B cell (primary cell): ENCODE results near the gene IBA57. TPM values are rescaled to one million over a fixed set of nuclear protein-coding genes. Genes with fewer than 3 reads are reported as not detected.
A peak's percentile ranks its signal among the peaks of the same experiment; 100 is the strongest.

ENCODE experiments used
- ATAC-seq: fragments of 200-7000 bp; cut with Tn5 transposase; one replicate; pipeline ENCODE4 v1.10.0; 2021; ENCODE audit warnings: low read depth, mild to moderate bottlenecking, moderate number of reproducible peaks, moderate library complexity
- CTCF ChIA-PET: fragments of 350-600 bp; sonication (Branson Sonifier 250); formaldehyde crosslinking; loops from one replicate; lab custom pipeline; 2021; ENCODE audit warnings: antibody characterized with exemption, inconsistent platforms; lab: Charles Lee
- POLR2A ChIA-PET: fragments of 350-600 bp; sonication (Branson Sonifier 250); formaldehyde crosslinking; loops from one replicate; lab custom pipeline; 2021; ENCODE audit warnings: antibody characterized with exemption; lab: Charles Lee
- DNase-seq: peaks from one replicate; pipeline ENCODE4 v3.0.0; 2013
- H2AFZ ChIP-seq: 2 replicates; pipeline ENCODE4 v1.6.1; 2012; ENCODE audit warnings: mild to moderate bottlenecking, low read depth, low read length; ENCODE audit not compliant: insufficient read depth, poor library complexity, severe bottlenecking
- H3K27ac ChIP-seq, 2 donors: 1 replicate in 1 of 2; 2 replicates in 1 of 2; pipeline ENCODE4 v1.5.1; 2012 to 2013; ENCODE audit warnings: low read length in 2 of 2, mild to moderate bottlenecking in 2 of 2, moderate library complexity in 1 of 2
- H3K27me3 ChIP-seq, 4 experiments: fragments of 200-600 bp in 1 of 4; sonication (generic) in 1 of 4; replicated peaks in 1 of 4; 1 replicate in 2 of 4; 2 replicates in 2 of 4; pipeline versions ENCODE4 v1.6.1 to v1.7.0; 2013 to 2016; ENCODE audit warnings: low read length in 3 of 4, mild to moderate bottlenecking in 2 of 4, mixed read lengths in 1 of 4, moderate library complexity in 1 of 4; ENCODE audit not compliant: insufficient read depth in 4 of 4, control insufficient read depth in 3 of 4; ENCODE audit errors: control extremely low read depth in 1 of 4
- H3K36me3 ChIP-seq, 2 experiments: replicated peaks in 1 of 2; 1 replicate in 1 of 2; 2 replicates in 1 of 2; pipeline versions ENCODE4 v1.6.1 to v1.7.1; 2013; ENCODE audit warnings: low read length in 1 of 2; ENCODE audit not compliant: insufficient read depth in 2 of 2, control insufficient read depth in 1 of 2; ENCODE audit errors: control extremely low read depth in 1 of 2, extremely low read depth in 1 of 2
- H3K4me1 ChIP-seq, 2 donors: fragments of 200-600 bp in 1 of 2; sonication (generic) in 1 of 2; 1 replicate in 1 of 2; 2 replicates in 1 of 2; pipeline versions ENCODE4 v1.5.1 to v1.6.1; 2013 to 2017; ENCODE audit warnings: low read length in 2 of 2; ENCODE audit not compliant: control insufficient read depth in 2 of 2, insufficient read depth in 2 of 2
- H3K4me2 ChIP-seq: replicated peaks from 2 replicates; pipeline ENCODE3; 2012; ENCODE audit warnings: mild to moderate bottlenecking, low read depth, low read length; ENCODE audit not compliant: poor library complexity, severe bottlenecking
- H3K4me3 ChIP-seq, 5 experiments: fragments of 200-600 bp in 1 of 5; sonication (generic) in 1 of 5; 1 replicate in 3 of 5; 2 replicates in 2 of 5; pipeline versions ENCODE4 v1.5.1 to v1.7.0; 2011 to 2016; ENCODE audit warnings: low read length in 4 of 5, mild to moderate bottlenecking in 4 of 5, low read depth in 2 of 5, control low read depth in 1 of 5, moderate library complexity in 1 of 5; ENCODE audit not compliant: insufficient read depth in 1 of 5; ENCODE audit errors: control extremely low read depth in 1 of 5, extremely low read depth in 1 of 5
- H3K79me2 ChIP-seq: fragments of 200-600 bp; sonication (generic); one replicate; pipeline ENCODE4 v1.6.0; 2016; ENCODE audit warnings: low read length; ENCODE audit not compliant: control insufficient read depth, insufficient read depth
- H3K9ac ChIP-seq: fragments of 200-600 bp; sonication (generic); 2 replicates; pipeline ENCODE4 v1.6.1; 2017; ENCODE audit warnings: mild to moderate bottlenecking, low read length, moderate library complexity
- H3K9me3 ChIP-seq, 3 donors: one replicate each; pipeline versions ENCODE4 v1.6.1 to v1.7.1; 2013; ENCODE audit warnings: low read length in 2 of 3; ENCODE audit not compliant: control insufficient read depth in 2 of 3, insufficient read depth in 1 of 3; ENCODE audit errors: control extremely low read depth in 1 of 3
- H4K20me1 ChIP-seq: 2 replicates; pipeline ENCODE4 v1.6.0; 2012; ENCODE audit warnings: mild to moderate bottlenecking, low read length; ENCODE audit not compliant: insufficient read depth, control insufficient read depth, poor library complexity, severe bottlenecking
- H3K27ac Mint-ChIP-seq: one replicate; pipeline ENCODE4 v1.8.0; 2021; ENCODE audit warnings: mixed read lengths
- H3K27me3 Mint-ChIP-seq: one replicate; pipeline ENCODE4 v1.8.0; 2021; ENCODE audit warnings: mixed read lengths
- H3K4me1 Mint-ChIP-seq: one replicate; pipeline ENCODE4 v1.8.0; 2021; ENCODE audit warnings: mixed read lengths
- H3K4me3 Mint-ChIP-seq: one replicate; pipeline ENCODE4 v1.8.0; 2021; ENCODE audit warnings: mixed read lengths
- H3K9me3 Mint-ChIP-seq: one replicate; pipeline ENCODE4 v1.8.0; 2022; ENCODE audit warnings: mixed read lengths; ENCODE audit not compliant: insufficient read depth
- EZH2 ChIP-seq: IDR thresholded peaks from 2 replicates; pipeline ENCODE4 v1.6.1; 2012; ENCODE audit warnings: borderline replicate concordance, low read depth, mild to moderate bottlenecking, moderate library complexity, low read length; ENCODE audit not compliant: insufficient read depth, poor library complexity, severe bottlenecking
- WGBS: methylation state at CpG from one replicate; pipeline ENCODE4 v1.1.5; 2013; ENCODE audit warnings: missing lambda C conversion rate; ENCODE audit not compliant: insufficient coverage; 5-methylcytosine and 5-hydroxymethylcytosine counted together
- intact Hi-C: fragments of 100-400 bp; cut with micrococcal nuclease; formaldehyde crosslinking; loops from one replicate; pipeline ENCODE4 v1.10.0; 2022
- polyA plus RNA-seq: library from polyadenylated mRNA; depleted of rRNA; stranded (reverse); fragments of >200 nt; gene quantifications from 2 replicates; pipeline ENCODE4 v1.2.3, GENCODE V29; 2012
- total RNA-seq, 2 donors: library from RNA; stranded (reverse); fragments of 120-200 nt in 1 of 2; gene quantifications; 1 replicate in 1 of 2; 2 replicates in 1 of 2; pipeline versions ENCODE4 v1.2.3 to v1.2.4, GENCODE V29; 2013 to 2022
- TF ChIP-seq, protein P1 (sequence below): fragments of 200-600 bp; IDR thresholded peaks from one replicate; pipeline ENCODE4 v1.8.0; 2022; ENCODE audit warnings: antibody characterized with exemption, mild to moderate bottlenecking

The IBA57 gene
- total and polyA plus RNA-seq, 2 donors (not counting 1 experiment from before 2014, with no cell fraction given), result 5.2 to 12.8 TPM

- WGBS, result 36% methylated on average over 11 of the region's 20 CpGs
- Mint-ChIP-seq H3K4me3 (peak overlapping the region; percentile 93), H3K27ac (peak overlapping the region; percentile 97), H3K4me1 (peaks cover 28% of the 10 kb centered on the region), H3K27me3 (peaks cover under 1% of the 10 kb centered on the region), H3K9me3 (no peaks in the 10 kb centered on the region)
- Histone ChIP-seq H3K4me1 (peaks cover 14 to 26% of the 10 kb centered on the region in 2 donors), H2AFZ (peak overlapping the region; percentile 83), H3K27ac (peak overlapping the region; percentile 86 to 98), H3K4me2 (peak overlapping the region; percentile 91), H3K79me2 (peaks cover 36% of the 10 kb centered on the region), H3K36me3 (no peaks in the 10 kb centered on the region), H4K20me1 (no peaks in the 10 kb centered on the region), H3K27me3 (peaks cover 0 to 5% (median 0%) of the 10 kb centered on the region in 4 experiments), H3K9me3 (no peaks in the 10 kb centered on the region), H3K9ac (peak overlapping the region; percentile 69), H3K4me3 (peak overlapping the region; percentile 54 to 88 (median 60))
- ATAC-seq (no peak), DNase-seq (peak; percentile 46)
- TF ChIP-seq EZH2, result no peak
- TF ChIP-seq, protein P1, sequence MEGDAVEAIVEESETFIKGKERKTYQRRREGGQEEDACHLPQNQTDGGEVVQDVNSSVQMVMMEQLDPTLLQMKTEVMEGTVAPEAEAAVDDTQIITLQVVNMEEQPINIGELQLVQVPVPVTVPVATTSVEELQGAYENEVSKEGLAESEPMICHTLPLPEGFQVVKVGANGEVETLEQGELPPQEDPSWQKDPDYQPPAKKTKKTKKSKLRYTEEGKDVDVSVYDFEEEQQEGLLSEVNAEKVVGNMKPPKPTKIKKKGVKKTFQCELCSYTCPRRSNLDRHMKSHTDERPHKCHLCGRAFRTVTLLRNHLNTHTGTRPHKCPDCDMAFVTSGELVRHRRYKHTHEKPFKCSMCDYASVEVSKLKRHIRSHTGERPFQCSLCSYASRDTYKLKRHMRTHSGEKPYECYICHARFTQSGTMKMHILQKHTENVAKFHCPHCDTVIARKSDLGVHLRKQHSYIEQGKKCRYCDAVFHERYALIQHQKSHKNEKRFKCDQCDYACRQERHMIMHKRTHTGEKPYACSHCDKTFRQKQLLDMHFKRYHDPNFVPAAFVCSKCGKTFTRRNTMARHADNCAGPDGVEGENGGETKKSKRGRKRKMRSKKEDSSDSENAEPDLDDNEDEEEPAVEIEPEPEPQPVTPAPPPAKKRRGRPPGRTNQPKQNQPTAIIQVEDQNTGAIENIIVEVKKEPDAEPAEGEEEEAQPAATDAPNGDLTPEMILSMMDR, result no peak
- intact Hi-C loops, result loop anchor here (1.0 to 2.0 kb wide), 6 partner anchors 10 to 242 kb away; partner anchors contain the start of genes C1orf35, GUK1, MRPL55 and TRIM11
- CTCF ChIA-PET, result interaction anchor here (0.6 to 5.6 kb wide), 12 partner anchors 11 to 336 kb away, joined by 3 to 73 read pairs (median 4); partner anchors contain the start of genes GUK1 and RNF187
- POLR2A ChIA-PET, result interaction anchor here (0.9 to 3.3 kb wide), 8 partner anchors 19 to 293 kb away, joined by 3 to 22 read pairs (median 5); partner anchors contain the start of genes ARF1, GUK1, MRPL55 and TRIM11
Observed at GRCh38 chr1:228164561-228165371, 838 bp upstream of the IBA57 start.
